Tibial artery (tissue), 4 donors: Measurements from ENCODE around the gene CDK5RAP1.

ENCODE experiments used
- DNase-seq, 2 donors: peaks; one replicate each; pipeline ENCODE4 v3.0.0-alpha.2; 2019
- H3K27ac ChIP-seq, 2 donors: fragments of 200-600 bp; sonication (generic) in 1 of 2; 1 replicate in 1 of 2; 2 replicates in 1 of 2; pipeline ENCODE4 v1.5.1; 2018 to 2019; ENCODE audit warnings: mild to moderate bottlenecking in 1 of 2
- H3K27me3 ChIP-seq, 2 donors: fragments of 200-600 bp; sonication (generic) in 1 of 2; one replicate each; pipeline versions ENCODE4 v1.5.1 to v1.6.0; 2016 to 2019
- H3K36me3 ChIP-seq, 3 donors: fragments of 200-600 bp; sonication (generic) in 2 of 3; one replicate each; pipeline ENCODE4 v1.5.1; 2016 to 2019; ENCODE audit warnings: mild to moderate bottlenecking in 2 of 3
- H3K4me1 ChIP-seq, 4 donors: fragments of 200-600 bp; sonication (generic) in 2 of 4; 1 replicate in 3 of 4; 2 replicates in 1 of 4; pipeline ENCODE4 v1.5.1; 2016 to 2019
- H3K4me3 ChIP-seq, 2 donors: fragments of 200-600 bp; sonication (generic) in 1 of 2; 1 replicate in 1 of 2; 2 replicates in 1 of 2; pipeline ENCODE4 v1.5.1; 2018 to 2019; ENCODE audit warnings: mild to moderate bottlenecking in 2 of 2
- H3K9me3 ChIP-seq, 3 donors: fragments of 200-600 bp; sonication (generic) in 1 of 3; one replicate each; pipeline ENCODE4 v1.5.1; 2016 to 2019
- CTCF ChIP-seq, 2 experiments: fragments of 200-600 bp in 1 of 2; fragments of 450-650 bp in 1 of 2; IDR thresholded peaks; one replicate each; pipeline ENCODE4 v1.5.1; 2017 to 2019; ENCODE audit warnings: antibody characterized with exemption in 2 of 2, mild to moderate bottlenecking in 1 of 2, moderate library complexity in 1 of 2
- intact Hi-C: fragments of 100-400 bp; cut with DNase I; formaldehyde crosslinking; loops from one replicate; pipeline ENCODE4 v1.15.0; 2023; ENCODE audit warnings: low total_unique reads

The CDK5RAP1 gene

DNA sequence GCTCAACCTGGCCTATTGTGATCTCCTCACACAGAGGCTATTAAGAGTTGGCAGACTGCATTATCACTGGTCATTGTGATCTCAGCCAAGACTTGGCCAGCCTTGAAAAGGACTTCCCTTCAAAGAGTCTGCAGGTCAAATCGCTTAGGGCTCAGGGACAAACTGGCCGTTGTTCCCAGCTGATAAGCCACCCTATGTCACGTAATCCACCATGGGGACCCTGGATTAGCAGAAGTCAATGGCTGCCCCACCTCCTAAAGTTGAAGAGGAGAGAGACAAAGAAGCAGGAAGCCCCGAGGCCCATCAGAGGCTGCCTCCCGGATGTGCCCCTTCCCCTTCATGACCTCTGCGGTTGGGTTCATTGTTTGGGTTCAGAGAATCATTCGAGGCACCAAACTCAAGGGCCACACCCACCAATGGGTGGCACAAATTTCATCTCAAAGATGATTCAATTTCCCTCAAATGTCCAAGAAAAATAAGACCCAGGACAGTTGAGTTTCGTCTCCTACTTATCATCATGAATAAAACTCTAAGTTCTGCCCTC, 61.7 kb downstream of the CDK5RAP1 start:
- Histone ChIP-seq H3K36me3 (no peaks in the 10 kb centered on the region), H3K4me1 (no peaks in the 10 kb centered on the region), H3K27me3 (peaks cover 0 to 19% of the 10 kb centered on the region in 2 donors), H3K4me3 (no peak overlapping the region), H3K9me3 (no peaks in the 10 kb centered on the region), H3K27ac (no peak overlapping the region)
- intact Hi-C loops, result no loop called here
- no peak for TF ChIP-seq CTCF (IDR thresholded peaks at IDR 0.05)
- DNase-seq, result no peak

GRCh38 chr20:33338467-33339258, 62.7 kb downstream of the CDK5RAP1 start:
- H3K9me3 ChIP-seq, result no peaks in the 10 kb centered on the region
- DNase-seq, result no peak
- H3K4me1 ChIP-seq, result no peaks in the 10 kb centered on the region
- intact Hi-C loops, result no loop called here
- H3K4me3 ChIP-seq, result no peak overlapping the region
- no peak overlapping the region for H3K27ac ChIP-seq
- H3K27me3 ChIP-seq, result peaks cover 0 to 19% of the 10 kb centered on the region in 2 donors
- TF ChIP-seq CTCF (IDR thresholded peaks at IDR 0.05), result no peak
- H3K36me3 ChIP-seq, result no peaks in the 10 kb centered on the region

- no peak overlapping the region for H3K4me3 ChIP-seq
- intact Hi-C loops, result no loop called here
- no peaks in the 10 kb centered on the region for H3K36me3 ChIP-seq
- no peak for DNase-seq
- no peaks in the 10 kb centered on the region for H3K9me3 ChIP-seq
- peaks cover 0 to 27% of the 10 kb centered on the region in 2 donors for H3K27me3 ChIP-seq
- TF ChIP-seq CTCF (IDR thresholded peaks at IDR 0.05), result no peak
- H3K4me1 ChIP-seq, result no peaks in the 10 kb centered on the region
- no peak overlapping the region for H3K27ac ChIP-seq
Observed at GRCh38 chr20:33337531-33338165, 63.7 kb downstream of the CDK5RAP1 start.

GRCh38 chr20:33337119-33337518, 64.2 kb downstream of the CDK5RAP1 start:
- Histone ChIP-seq H3K9me3 (no peaks in the 10 kb centered on the region), H3K36me3 (no peaks in the 10 kb centered on the region), H3K27me3 (peaks cover 0 to 23% of the 10 kb centered on the region in 2 donors), H3K4me3 (no peak overlapping the region), H3K4me1 (no peaks in the 10 kb centered on the region), H3K27ac (no peak overlapping the region)
- TF ChIP-seq CTCF (IDR thresholded peaks at IDR 0.05), result no peak
- no peak for DNase-seq
- intact Hi-C loops, result no loop called here

DNA sequence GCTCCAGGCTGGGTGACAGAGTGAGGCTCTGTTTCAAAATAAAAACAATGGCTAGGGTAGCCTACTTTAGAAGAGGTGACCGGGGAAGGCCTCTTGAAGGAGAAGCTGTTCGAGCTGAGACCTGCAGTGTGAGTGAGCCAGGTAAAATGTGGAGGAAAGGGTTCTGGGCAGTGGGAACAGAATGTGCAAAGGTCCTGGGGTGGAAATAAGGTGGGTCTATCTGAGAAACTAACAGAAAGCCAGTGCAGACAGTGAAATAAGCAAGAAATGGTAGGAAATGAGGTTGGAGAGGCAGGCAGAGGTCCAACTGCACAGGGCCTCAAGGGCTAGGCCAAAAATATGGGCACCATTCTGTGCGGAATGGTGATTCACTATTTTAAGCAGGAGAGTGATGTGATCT, 64.9 kb downstream of the CDK5RAP1 start:
- Histone ChIP-seq H3K4me1 (no peaks in the 10 kb centered on the region), H3K4me3 (no peak overlapping the region), H3K9me3 (no peaks in the 10 kb centered on the region), H3K27me3 (peaks cover 0 to 25% of the 10 kb centered on the region in 2 donors), H3K27ac (no peak overlapping the region), H3K36me3 (no peaks in the 10 kb centered on the region)
- intact Hi-C loops, result no loop called here
- DNase-seq, result no peak
- TF ChIP-seq CTCF (IDR thresholded peaks at IDR 0.05), result no peak
